GM21528 (cell line): ENCODE measurements around the gene EEF1A2.

Source experiments
- ATAC-seq: cut with Tn5 transposase; IDR thresholded peaks from one replicate; pipeline ENCODE4 v1.9.1; 2021; ENCODE audit warnings: mild to moderate bottlenecking, moderate library complexity; ENCODE audit not compliant: unreplicated experiment, low FRiP score

Gene EEF1A2

GRCh38 chr20:63537525-63538203 is 38.8 kb upstream of the EEF1A2 start:
- ATAC-seq = peak; percentile 74

GRCh38 chr20:63536997-63537524 is 38.2 kb upstream of the EEF1A2 start, which contains the start of gene PTK6:
Gene PTK6 (minus strand): TSS chr20:63537376. CDS start chr20:63537314, 62 bp downstream.
- ATAC-seq = peak; percentile 6

GRCh38 chr20:63536241-63536977 is 37.5 kb upstream of the EEF1A2 start:
- ATAC-seq = no peak

- ATAC-seq = no peak
Observed at GRCh38 chr20:63534831-63535651, 36.2 kb upstream of the EEF1A2 start.

- ATAC-seq = no peak
Observed at GRCh38 chr20:63534427-63534830, 35.5 kb upstream of the EEF1A2 start.

DNA sequence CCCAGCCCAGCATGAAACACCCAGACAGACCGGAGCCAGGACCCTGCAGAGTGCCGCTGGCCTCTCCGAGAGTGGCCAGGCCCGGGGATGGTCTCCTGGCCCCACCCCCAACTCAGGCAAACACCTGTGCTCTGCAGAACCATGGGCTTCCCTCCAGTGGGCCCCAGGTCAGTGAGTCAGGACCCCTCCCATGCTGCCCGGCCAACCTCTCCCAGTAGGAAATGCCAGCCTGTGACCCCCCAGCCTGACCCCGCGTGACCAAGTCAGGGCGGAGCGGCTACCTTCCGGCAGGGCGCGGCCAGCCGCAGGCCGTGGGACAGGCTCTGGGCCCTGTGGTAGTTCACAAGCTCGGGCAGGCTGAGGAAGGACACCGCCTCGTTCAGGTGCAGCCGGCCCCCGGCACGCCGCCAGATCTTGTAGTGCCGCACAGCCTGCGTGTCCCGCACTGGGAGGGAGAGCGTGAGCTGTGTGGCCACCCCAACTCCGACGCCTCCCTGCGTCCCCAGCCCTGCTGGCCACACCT is 35.0 kb upstream of the EEF1A2 start:
- ATAC-seq = no peak

DNA sequence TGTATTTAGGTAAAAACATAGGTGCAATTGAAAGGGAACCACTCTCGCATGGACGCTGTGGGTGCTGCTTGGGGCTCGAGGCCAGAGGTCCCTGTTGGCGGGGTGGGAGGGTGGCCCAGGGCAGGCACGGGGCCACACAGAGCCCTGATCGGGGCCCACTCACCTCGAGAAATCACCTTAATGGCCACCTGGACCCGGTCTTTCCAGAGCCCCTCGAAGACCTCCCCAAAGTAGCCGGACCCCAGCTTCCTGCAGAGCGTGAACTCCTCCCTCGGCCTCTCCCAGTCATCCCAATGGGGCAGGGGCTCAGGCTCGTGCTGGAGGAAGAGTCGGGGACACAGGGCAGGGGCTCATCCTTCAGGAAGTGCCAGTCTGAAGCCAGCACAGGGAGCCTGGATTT is 34.5 kb upstream of the EEF1A2 start:
- ATAC-seq = no peak

- ATAC-seq = no peak
Observed at GRCh38 chr20:63532449-63532971, 33.6 kb upstream of the EEF1A2 start.

DNA sequence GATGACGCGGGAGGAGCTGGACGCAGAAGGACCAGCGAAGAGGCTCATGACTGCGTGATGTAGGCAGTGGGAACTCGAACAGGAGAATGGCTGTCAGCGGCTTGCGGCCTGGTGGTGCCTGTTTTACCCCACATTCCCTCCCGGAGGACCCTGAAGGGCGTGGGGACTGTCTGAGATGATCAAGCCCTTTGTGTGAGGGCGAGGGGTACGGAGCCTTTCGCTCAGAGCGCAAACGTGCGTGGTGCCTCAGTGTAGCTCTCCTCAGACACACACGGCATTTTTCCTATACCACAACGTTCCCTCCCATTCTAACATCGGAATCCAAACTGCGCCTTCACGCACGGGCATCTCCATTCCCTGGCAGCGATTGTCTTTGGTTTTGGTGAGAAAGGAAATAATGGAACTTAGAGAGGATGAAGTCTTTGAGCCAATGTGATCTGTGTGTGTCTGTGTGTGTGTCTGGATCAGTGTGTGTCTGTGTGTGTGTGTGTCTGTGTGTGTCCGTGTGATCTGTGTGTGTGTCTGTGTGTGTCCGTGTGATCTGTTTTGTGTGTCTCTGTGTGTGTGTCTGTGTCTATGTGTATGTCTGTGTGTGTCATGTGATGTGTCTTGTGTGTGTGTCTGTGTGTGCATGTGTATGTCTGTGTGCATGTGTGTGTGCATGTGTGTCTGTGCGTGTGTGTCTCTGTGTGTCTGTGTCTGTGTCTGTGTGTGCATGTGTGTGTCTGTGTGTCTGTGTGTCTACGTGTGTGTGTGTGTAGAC is 33.0 kb upstream of the EEF1A2 start:
- no peak for ATAC-seq

- ATAC-seq = no peak
Observed at GRCh38 chr20:63530788-63531160, 31.9 kb upstream of the EEF1A2 start.

GRCh38 chr20:63529861-63530787 is 31.2 kb upstream of the EEF1A2 start:
- no peak for ATAC-seq

GRCh38 chr20:63529180-63529860 is 30.4 kb upstream of the EEF1A2 start:
- ATAC-seq = no peak

GRCh38 chr20:63527184-63527583 is 28.3 kb upstream of the EEF1A2 start:
- no peak for ATAC-seq

DNA sequence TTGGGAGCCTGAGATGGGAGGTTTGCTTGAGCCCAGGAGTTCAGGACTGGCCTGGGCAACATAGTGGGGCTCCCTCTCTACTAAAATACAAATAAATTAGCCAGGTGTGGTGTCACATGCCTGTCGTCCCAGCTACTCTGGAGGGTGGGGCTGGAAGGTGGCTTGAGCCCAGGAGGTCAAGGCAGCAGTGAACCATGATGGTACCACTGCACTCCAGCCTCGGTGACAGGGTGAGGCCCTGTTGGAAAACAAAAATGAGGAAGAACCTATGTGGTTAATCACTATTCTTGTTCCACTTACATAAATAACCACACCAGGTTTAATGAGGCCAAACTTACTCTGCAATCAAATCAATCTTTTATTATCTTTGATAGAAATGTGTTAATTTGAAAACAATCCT is 27.1 kb upstream of the EEF1A2 start:
- no peak for ATAC-seq

DNA sequence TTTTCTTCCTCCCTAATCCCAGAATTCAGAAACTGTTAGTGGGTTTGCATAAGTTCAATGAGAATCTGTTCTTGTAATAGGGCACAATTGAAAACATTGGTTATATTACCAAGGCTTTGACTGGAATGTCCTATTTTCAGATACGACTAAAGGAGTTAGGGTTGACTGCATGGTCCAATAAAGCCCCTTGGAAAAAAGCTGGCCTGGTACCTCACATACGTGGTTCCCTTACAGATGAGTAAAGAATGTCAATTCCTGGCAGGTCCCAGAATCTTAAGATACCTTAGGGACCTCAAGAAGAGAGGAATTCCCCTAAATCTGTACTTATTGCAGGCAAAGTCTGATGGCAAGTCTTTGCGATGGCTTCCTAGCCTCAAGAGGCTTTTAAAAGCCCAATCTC is 26.3 kb upstream of the EEF1A2 start:
- ATAC-seq = no peak

DNA sequence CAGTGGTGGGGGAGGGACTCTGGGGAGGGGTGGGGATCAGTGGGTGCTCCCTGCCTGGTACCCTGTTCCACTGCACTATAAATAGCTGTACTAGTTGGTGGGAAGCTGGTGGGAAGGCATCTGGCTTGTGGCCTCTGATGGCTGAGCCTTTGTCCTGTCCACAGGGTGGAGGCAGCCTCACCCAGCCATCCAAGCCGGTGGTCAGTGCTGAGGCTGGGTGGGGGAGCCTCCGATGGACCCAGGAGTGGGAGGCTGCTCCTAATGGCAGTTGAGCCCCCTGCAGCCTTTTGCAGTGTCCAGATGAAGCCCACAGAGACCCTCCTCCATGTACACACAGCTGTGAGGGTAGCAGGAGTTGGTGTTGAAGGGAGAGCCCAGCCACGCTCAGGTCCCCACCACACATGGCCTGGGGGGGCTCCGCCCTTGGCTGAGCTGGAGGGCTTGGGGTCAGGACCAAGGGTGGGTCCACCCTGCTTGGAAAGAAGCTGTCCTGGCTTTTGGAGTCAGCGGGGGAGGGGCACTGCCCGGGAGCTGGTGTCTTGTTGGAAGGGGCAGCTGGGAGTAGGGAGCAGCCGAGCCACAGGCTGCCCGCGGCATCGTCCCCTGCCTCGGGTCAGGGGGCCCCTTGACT is 24.2 kb upstream of the EEF1A2 start:
- no peak for ATAC-seq

- no peak for ATAC-seq
Observed at GRCh38 chr20:63522091-63522868, 23.4 kb upstream of the EEF1A2 start.
